MG63 (cell line): Measurements from ENCODE around the gene MRPS9. TPM values are rescaled to one million over a fixed set of nuclear protein-coding genes. Genes with fewer than 3 reads are reported as not detected.

Source experiments
- total RNA-seq: library from RNA; depleted of rRNA; stranded (reverse); fragments of >200 nt; shearing (Covaris generic); gene quantifications from 2 replicates; pipeline ENCODE4 v1.2.3, GENCODE V29; 2014; ENCODE audit warnings: low replicate concordance; rRNA removed

The MRPS9 gene
- total RNA-seq, 1 experiment from 2014 or later, result 41.3 TPM

Other genes starting within 250 kb of the MRPS9 start
- gene POU3F3, start 184.0 kb upstream of the MRPS9 start, total RNA-seq, result not detected in 2 replicates
- not detected in 2 replicates for gene GPR45, start 203.7 kb downstream of the MRPS9 start, total RNA-seq